HG03354 (cell line): ENCODE results near the gene CAMKMT.
"Not testable (repeated sequence)": the region's sequence is repeated elsewhere in the genome, so short reads cannot be mapped to it uniquely, and the experiment has no call there.

Experiments
- ATAC-seq: cut with Tn5 transposase; IDR thresholded peaks from one replicate; pipeline ENCODE4 v1.9.1; 2021; ENCODE audit warnings: mild to moderate bottlenecking; ENCODE audit not compliant: unreplicated experiment, poor library complexity, severe bottlenecking

Gene CAMKMT

DNA sequence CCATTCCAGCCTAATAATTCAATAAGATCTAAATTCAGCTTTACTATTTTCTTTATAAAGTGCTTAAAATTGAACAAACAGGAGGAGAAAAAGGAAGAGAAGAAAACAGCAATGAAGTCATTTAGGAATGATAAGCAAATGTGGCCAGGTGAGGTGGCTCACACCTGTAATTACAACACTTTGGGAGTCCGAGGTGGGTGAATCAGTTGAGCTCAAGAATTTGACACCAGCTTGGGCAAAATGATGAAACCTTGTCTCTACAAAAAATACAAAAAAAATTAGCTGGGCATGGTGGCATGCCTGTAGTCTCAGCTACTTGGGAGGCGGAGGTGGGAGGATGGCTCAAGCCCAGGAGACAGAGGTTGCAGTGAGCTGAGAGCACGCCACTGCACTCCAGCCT, 129.0 kb downstream of the CAMKMT start:
- no peak for ATAC-seq

DNA sequence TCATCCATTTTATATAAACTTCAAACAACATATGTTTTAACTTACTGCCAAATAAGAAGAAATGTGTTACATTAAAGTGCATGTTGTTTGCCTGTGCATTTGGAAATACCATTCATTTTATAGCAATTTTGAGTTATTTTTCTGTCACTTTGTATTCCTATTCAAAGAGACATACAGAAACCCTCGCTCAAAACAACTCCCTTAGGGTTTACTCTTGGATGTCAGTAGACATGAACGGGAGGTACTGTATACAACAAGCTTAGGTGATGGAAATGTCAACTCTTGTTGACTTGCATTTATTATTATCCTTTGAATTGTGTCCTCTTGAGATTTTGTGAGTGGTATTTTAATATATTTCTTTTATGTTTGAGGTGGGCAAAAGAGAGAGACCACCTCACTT, 132.3 kb downstream of the CAMKMT start:
- no peak for ATAC-seq

- no peak for ATAC-seq
Measured at GRCh38 chr2:44495035-44495434, 133.3 kb downstream of the CAMKMT start.

GRCh38 chr2:44495544-44495943, 133.8 kb downstream of the CAMKMT start:
- ATAC-seq: no peak

GRCh38 chr2:44496130-44496529, 134.4 kb downstream of the CAMKMT start:
- ATAC-seq: no peak

GRCh38 chr2:44498551-44498950, 136.8 kb downstream of the CAMKMT start:
- no peak for ATAC-seq

- ATAC-seq: not testable (repeated sequence)
Measured at GRCh38 chr2:44505664-44506063, 143.9 kb downstream of the CAMKMT start.

DNA sequence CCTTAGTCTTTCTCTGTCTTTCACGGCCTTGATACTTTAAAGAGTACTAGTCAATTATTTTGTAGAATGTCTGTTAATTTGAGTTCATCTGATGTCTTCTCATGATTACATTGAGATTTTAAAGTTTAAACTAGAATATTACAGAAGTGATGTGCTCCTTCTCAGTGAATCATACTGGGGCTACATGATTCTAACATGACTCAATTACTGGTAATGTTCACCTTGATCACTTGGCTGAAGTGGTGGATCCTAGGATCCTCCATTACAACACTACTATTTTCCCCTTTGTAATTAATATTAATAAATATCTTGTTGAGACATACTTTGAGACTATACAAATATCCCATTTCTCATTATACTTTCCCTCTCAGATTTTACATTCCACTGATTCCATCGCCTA, 148.5 kb downstream of the CAMKMT start:
- no peak for ATAC-seq

DNA sequence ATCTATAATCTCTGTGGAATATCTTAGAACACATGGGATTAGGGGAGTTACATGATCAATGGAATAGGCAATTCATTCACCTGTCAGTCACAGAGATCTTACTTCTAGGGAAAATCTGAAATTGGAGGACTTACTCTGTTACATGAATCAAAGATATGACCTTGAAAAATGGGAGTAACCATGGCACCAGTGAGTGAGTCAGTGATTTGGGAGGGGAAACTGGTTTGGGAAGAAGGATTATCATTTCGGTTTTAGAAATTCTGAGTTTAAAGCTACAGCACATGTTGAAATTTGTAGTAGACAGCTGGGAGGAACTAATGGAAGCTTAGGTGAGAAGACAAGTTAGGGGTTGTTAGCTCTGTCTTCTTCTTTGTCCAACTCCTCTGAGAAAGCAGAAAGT, 153.7 kb downstream of the CAMKMT start:
- ATAC-seq: no peak

DNA sequence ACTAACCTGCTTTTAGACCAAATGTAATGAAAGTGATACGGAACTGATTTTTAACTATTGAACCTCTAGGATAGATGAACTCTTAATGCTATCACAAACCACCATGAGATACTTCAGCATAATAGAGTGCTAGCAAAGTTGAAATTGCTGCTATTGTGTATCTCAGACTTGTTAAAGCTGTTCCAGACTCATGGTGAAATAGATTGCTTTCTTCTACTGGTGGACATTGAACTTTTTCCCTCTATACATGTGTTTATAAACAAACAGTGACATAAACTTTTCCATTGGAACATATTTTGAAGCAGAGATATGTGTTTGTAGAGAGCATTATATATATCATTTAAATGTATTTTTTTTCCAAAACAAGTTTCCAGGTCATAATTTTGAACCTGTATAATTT, 157.3 kb downstream of the CAMKMT start:
- ATAC-seq: no peak

DNA sequence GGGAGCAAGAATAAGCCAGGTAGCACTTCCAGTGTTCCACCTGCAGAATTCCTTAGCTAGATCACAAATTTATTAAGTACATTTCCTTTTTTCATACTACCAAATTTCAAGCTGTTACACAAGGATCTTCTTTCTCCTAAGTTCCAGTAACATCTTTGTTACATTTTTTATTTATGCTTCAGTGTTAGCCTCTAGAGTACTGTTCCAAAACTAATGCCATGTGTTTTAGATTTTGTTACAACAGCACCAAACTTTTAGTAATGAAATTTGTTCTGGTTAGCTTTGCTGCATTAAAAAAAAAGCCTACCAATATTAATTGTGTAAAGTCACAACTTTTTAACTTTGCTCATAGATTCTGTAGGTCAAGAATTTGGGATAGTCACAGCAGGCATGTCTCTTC, 161.1 kb downstream of the CAMKMT start:
- ATAC-seq: no peak

- no peak for ATAC-seq
Measured at GRCh38 chr2:44524347-44524926, 162.7 kb downstream of the CAMKMT start.

GRCh38 chr2:44526352-44526751, 164.6 kb downstream of the CAMKMT start:
- no peak for ATAC-seq

- ATAC-seq: no peak
Measured at GRCh38 chr2:44528595-44528994, 166.8 kb downstream of the CAMKMT start.

DNA sequence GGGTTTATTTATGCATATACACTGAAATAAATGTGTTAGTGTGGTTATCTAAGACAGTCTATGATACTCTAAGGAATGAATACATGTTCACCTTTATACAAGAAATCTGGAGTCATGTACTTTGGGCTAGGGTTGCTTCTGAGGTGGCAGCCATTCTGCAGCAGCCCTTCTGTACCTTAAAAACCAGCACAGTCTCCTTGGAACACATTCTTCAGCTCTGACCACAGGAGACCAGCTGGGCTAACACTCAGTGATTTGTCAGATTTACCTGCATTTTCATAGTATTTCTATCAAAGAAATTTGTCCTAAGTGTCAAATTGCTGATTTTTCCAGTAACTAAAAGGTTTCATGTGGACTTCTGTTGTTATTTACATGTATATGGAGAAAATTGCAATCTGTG, 167.7 kb downstream of the CAMKMT start:
- no peak for ATAC-seq

GRCh38 chr2:44531289-44531688, 169.5 kb downstream of the CAMKMT start:
- no peak for ATAC-seq

DNA sequence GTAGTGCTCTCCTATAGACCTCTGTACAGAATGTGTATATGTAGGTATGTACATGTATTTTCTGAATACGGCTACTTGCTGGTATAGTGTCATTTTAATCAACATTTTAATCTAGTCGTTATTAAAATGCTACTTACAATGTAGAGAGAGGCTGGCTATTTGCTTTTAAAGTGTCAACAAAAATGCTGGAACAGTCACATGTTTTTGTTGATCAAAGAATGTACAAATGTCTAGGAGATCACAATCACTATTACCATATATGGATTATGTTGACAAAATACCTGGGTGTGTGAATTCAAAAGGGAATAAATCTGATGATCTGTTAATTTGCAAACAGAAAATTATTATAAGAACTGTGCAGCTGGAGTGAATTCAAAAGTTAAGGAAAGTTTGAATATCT, 170.3 kb downstream of the CAMKMT start:
- no peak for ATAC-seq

DNA sequence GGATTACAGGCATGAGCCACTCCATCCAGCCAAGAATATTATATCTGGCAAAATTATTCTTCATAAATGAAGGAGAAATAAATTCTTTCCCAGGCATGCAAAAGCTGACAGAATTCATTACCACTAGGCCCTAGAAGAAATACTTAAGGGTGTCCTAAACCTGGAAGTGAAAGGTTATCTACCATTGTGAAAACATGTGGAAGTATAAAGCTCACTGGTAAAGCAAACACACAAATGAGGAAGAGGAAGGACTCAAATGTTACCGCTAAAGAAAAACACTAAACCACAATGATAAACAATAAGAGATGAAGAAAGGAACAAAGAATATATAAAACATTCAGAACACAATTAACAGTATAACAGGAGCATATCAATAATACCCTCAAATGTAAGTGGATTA, 171.8 kb downstream of the CAMKMT start:
- ATAC-seq: no peak

DNA sequence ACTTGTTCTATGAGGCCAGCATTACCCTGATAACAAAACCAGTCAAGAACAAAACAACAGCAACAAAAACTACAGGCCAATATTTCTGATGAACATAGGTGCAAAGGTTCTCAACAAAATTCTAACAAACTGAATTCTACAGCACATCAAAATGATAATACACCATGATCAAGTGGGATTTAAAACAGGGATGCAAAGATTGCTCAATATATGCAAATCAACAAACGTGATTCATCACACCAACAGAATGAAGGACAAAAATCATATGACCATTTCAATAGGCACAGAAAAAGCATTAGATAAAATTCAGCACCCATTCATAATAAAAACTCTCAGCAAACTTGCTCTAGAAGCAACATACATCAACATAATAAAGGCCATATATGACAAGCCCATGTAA, 173.6 kb downstream of the CAMKMT start:
- ATAC-seq: no peak

GRCh38 chr2:44537264-44537663, 175.5 kb downstream of the CAMKMT start:
- ATAC-seq: no peak

- no peak for ATAC-seq
Measured at GRCh38 chr2:44542520-44542919, 180.8 kb downstream of the CAMKMT start.
